HG03060 (cell line): Measurements from ENCODE around the gene SNORC.

Experiments
- ATAC-seq: cut with Tn5 transposase; IDR thresholded peaks from one replicate; pipeline ENCODE4 v1.9.1; 2021; ENCODE audit warnings: low read depth, moderate number of reproducible peaks; ENCODE audit not compliant: unreplicated experiment

Gene SNORC

DNA sequence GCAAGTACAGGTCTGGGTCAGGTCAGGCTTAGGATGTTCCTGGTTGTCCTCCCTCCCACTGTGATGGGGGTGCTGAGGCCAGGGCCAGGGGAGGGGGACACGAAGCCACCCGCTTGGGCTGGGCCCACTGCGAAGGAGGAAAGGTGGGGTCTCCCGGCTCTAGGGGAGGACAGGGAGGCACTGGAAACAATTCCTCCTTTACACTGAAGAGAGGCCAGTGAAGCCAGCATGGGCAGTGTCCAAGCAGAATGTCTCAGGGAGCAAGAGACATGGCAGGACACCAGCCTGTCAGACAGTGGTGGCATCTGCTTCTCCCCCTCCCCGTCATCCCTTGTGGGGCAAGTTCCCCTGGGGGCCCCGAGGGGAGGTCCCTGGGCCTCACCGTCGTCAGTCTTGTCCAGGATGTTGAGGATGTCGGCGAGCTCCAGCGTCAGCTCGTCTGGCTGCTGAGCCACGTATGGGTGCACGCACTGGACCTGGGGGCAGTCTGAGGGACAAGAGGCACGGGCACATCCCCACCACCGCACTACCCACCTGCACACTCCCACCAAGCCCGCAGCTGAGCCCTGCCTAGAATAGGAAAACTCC is 10.8 kb downstream of the SNORC start:
- no peak for ATAC-seq

GRCh38 chr2:232882085-232882484 is 12.0 kb downstream of the SNORC start:
- ATAC-seq, result no peak

- ATAC-seq, result no peak
Measured at GRCh38 chr2:232882505-232883115, 12.5 kb downstream of the SNORC start.

- ATAC-seq, result no peak
Measured at GRCh38 chr2:232883116-232883721, 13.2 kb downstream of the SNORC start.

- no peak for ATAC-seq
Measured at GRCh38 chr2:232884001-232884421, 13.9 kb downstream of the SNORC start.

DNA sequence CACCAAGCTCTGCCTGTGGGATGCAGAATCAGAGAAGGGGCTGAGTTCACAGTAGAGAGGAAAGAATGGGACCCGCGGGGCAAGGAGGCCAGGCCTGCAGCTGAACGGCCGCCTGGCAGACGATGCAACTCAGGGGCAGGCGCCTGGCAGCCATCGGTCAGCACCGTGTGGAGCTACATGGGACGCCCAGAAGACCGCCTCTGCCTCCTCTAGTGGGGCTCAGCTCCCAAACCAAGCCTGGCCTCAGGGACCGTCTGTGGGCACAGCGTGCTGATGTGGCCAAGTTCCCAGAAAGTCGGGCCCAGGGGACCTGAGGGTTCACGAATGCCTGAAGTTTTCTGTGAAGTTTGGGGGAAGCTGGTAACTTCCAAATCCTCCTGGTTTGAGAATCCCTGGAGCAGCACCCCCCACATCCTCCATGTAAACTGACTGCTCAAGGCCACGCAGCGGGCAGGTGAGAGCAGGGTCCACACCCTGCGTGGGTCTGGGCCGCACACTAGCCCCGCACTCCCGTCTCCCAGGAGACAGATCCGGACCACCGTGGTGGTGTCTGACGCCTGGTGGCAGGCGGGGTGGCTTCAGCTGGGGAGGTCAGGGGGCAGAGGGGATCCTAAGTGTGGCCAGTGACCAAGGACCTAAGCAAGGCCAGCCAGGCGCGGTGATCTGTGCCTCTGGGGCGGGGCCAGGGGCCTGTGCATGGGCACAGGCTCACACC is 14.6 kb downstream of the SNORC start:
- no peak for ATAC-seq

GRCh38 chr2:232885264-232885961 is 15.3 kb downstream of the SNORC start:
- ATAC-seq, result no peak

GRCh38 chr2:232886176-232886575 is 16.1 kb downstream of the SNORC start:
- no peak for ATAC-seq

GRCh38 chr2:232886632-232887031 is 16.6 kb downstream of the SNORC start:
- no peak for ATAC-seq

- no peak for ATAC-seq
Measured at GRCh38 chr2:232887171-232887850, 17.2 kb downstream of the SNORC start.

- ATAC-seq, result no peak
Measured at GRCh38 chr2:232888099-232888836, 18.2 kb downstream of the SNORC start.

DNA sequence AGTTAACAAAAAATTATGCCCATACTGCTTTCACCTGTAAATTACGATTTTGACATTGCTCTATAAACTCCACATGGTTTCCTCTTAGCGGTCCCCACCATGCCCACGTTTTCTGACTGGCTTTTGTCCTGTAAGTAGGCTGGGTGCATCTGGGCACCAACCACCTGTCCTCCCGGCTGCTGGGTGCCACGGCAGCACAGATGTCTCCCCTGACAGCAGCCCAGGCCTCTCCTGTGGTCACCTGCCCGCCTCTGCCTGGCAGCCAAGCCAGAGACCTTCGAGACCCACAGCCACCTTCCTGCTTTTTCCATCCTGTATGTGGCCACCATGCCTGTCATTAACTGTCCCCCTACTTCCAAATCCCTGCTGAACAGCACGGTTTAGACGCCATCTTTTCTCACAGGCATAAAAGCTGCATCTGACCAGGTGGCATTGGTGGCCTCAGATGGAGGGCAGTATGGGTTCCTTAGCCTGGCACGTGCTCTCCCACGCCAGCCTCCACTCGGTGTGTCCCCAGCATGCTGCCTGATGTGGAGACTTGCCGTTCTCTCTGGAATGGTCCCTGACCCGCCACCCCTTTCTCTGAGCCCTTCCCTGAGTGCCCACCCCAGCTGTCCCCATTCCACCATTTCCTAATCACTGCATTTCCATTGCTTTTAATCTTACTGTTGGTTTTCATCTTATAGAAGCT is 18.9 kb downstream of the SNORC start:
- ATAC-seq, result no peak

- no peak for ATAC-seq
Measured at GRCh38 chr2:232889876-232890401, 19.9 kb downstream of the SNORC start.

- no peak for ATAC-seq
Measured at GRCh38 chr2:232890536-232890895, 20.5 kb downstream of the SNORC start.

DNA sequence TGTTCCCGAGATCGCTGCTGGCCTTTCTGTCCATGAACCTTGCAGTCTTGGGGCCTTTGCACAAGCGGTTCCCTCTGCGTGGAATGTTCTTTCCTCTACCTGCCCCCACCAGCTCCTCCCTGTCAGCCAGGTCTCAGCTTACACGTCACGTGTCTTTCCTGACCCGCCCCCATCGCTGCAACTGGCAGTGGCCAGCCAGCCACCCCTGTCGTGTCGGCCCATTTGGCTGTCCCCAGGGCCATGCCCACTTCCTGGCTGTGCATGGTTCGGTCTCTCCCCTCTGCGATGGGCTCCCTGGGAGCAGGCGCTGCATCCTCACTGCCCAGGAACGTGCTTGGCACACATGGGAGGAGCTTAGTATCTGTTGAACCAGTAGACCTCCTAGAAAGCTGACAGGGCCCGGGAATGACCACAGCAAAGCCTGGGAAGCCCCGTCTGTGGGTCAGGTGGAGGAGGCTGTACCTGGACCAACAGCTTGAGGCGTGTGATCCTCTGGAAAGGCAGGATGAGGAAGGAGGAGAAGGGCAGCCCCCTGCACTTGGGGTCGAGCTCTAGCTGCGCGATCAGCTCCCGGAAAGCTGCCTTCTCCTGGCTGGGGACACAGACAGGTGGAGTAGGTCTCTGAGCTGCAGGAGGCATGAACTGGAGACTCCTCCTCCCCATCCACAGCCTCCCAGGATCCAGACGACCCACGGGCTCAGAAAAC is 21.0 kb downstream of the SNORC start:
- no peak for ATAC-seq

- ATAC-seq, result no peak
Measured at GRCh38 chr2:232891621-232892071, 21.6 kb downstream of the SNORC start.

GRCh38 chr2:232892221-232892620 is 22.2 kb downstream of the SNORC start:
- no peak for ATAC-seq

DNA sequence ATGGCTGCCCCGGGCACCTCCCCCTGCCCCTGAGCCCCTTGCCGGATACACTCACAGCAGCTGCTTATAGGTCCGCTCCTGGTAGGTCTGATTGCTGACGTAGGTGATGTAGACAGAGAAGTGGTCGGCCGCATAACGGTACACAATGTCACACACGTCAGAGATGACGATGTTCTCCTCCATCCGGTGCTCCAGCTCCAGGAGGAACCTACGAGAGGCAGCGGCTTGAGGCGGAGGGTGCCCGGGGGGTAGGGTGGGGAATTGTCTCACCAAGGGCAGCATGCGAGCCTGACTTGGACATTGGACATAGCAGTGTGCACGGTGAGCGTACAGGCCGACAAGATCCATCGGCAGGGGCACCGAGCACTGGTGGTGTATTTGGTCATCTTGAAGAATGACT is 22.8 kb downstream of the SNORC start:
- ATAC-seq, result no peak
